B cell (primary cell): ENCODE measurements around the gene HLA-DOB.

Experiments used
- CTCF ChIP-seq: fragments of 200-600 bp; IDR thresholded peaks from one replicate; pipeline ENCODE4 v1.8.0; 2022; ENCODE audit warnings: antibody characterized with exemption, mild to moderate bottlenecking
- EZH2 ChIP-seq: IDR thresholded peaks from 2 replicates; pipeline ENCODE4 v1.6.1; 2012; ENCODE audit warnings: borderline replicate concordance, low read depth, mild to moderate bottlenecking, moderate library complexity, low read length; ENCODE audit not compliant: insufficient read depth, poor library complexity, severe bottlenecking

- no peak for TF ChIP-seq CTCF
- TF ChIP-seq EZH2 = no peak
These were observed 52.8 kb downstream of the HLA-DOB start for GRCh38 chr6:32764048-32764447.
